Vagina (tissue), 2 donors: Measurements from ENCODE around the gene ACTL7A. TPM values are rescaled to one million over a fixed set of nuclear protein-coding genes. Genes with fewer than 3 reads are reported as not detected.
"Not testable (repeated sequence)": the region's sequence is repeated elsewhere in the genome, so short reads cannot be mapped to it uniquely, and the experiment has no call there.

Source experiments
- DNase-seq, 2 donors: peaks; one replicate each; pipeline ENCODE4 v3.0.0-alpha.2; 2017; ENCODE audit errors: extremely low spot score in 2 of 2
- H3K27ac ChIP-seq: fragments of 200-600 bp; sonication (generic); one replicate; pipeline ENCODE4 v1.5.1; 2019
- H3K27me3 ChIP-seq: fragments of 200-600 bp; sonication (generic); one replicate; pipeline ENCODE4 v1.5.1; 2019
- H3K36me3 ChIP-seq, 2 donors: fragments of 200-600 bp; sonication (generic); one replicate each; pipeline ENCODE4 v1.5.1; 2017 to 2019
- H3K4me1 ChIP-seq: fragments of 200-600 bp; sonication (generic); one replicate; pipeline ENCODE4 v1.5.1; 2019
- H3K4me3 ChIP-seq, 2 donors: fragments of 200-600 bp; sonication (generic); 1 replicate in 1 of 2; 2 replicates in 1 of 2; pipeline ENCODE4 v1.5.1; 2016 to 2019
- H3K9me3 ChIP-seq: fragments of 200-600 bp; sonication (generic); one replicate; pipeline ENCODE4 v1.5.1; 2019
- CTCF ChIP-seq, 3 experiments: fragments of 450-650 bp in 2 of 3; fragments of 200-600 bp in 1 of 3; sonication (generic) in 1 of 3; IDR thresholded peaks; one replicate each; pipeline ENCODE4 v1.5.1; 2017 to 2019; ENCODE audit warnings: antibody characterized with exemption in 3 of 3, mild to moderate bottlenecking in 2 of 3, moderate library complexity in 2 of 3
- POLR2A ChIP-seq, 2 donors: fragments of 450-650 bp; IDR thresholded peaks; one replicate each; pipeline ENCODE4 v1.6.1; 2017; ENCODE audit warnings: antibody characterized with exemption in 2 of 2, mild to moderate bottlenecking in 2 of 2, moderate library complexity in 2 of 2
- POLR2AphosphoS5 ChIP-seq, 2 donors: sonication (generic); formaldehyde crosslinking; IDR thresholded peaks; one replicate each; pipeline ENCODE4 v1.9.0; 2017; ENCODE audit warnings: antibody characterized with exemption in 2 of 2, mild to moderate bottlenecking in 2 of 2, low read depth in 1 of 2; ENCODE audit not compliant: insufficient read depth in 1 of 2
- intact Hi-C: fragments of 100-400 bp; cut with DNase I; formaldehyde crosslinking; loops from one replicate; pipeline ENCODE4 v1.15.1; 2023
- total RNA-seq: library from RNA; depleted of rRNA; stranded (reverse); fragments of >200 nt; gene quantifications from one replicate; pipeline ENCODE4 v1.2.3, GENCODE V29; 2016

Gene ACTL7A
- total RNA-seq, 1 donor from 2014 or later, result not detected

DNA sequence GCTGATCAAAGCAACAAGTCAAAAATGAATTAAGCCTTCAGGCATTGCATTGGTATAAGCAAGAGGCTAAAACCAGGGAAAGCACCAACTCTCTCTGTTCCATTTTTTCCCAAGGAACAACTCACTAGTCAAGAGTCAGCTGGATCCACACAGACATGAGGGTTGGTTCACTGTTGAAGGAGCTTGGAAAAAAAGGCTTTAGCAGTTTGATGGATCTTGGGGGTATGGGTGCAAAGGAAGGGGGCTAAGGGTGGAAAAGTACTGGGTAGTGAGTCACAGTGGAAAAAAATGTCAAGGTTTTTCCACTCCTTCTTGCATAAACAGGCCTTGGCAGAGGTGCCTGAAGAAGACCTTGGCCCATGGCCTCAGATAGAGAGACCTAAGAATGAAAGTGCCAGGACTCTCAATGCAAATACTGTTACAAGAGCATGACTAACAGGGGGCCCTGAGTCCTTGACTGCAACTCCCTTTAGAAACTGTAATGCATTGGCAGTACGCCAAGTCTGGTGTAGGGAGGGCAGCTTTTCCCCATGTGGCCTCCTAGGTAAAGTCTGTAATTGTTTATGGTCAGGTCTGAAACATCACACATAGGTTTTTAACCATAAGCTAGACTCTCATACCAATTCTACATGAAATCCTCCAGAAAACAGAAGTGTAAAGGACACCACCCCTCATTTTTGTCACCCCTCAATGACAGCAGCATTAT, 23.7 kb downstream of the ACTL7A start:
- H3K27me3 ChIP-seq, result no peaks in the 10 kb centered on the region
- no peak for DNase-seq
- peaks cover 0 to 44% of the 10 kb centered on the region in 2 donors for H3K36me3 ChIP-seq
- no peaks in the 10 kb centered on the region for H3K9me3 ChIP-seq
- H3K27ac ChIP-seq, result no peak overlapping the region
- no peak for TF ChIP-seq POLR2A (IDR thresholded peaks at IDR 0.05)
- no peak for TF ChIP-seq POLR2AphosphoS5 (IDR thresholded peaks at IDR 0.05; ENCODE audit: insufficient read depth in 1 of 2, low read depth in 1 of 2)
- no peak for TF ChIP-seq CTCF (IDR thresholded peaks at IDR 0.05)
- intact Hi-C loops, result no loop called here
- no peak overlapping the region for H3K4me3 ChIP-seq
- H3K4me1 ChIP-seq, result no peaks in the 10 kb centered on the region

GRCh38 chr9:108886594-108887271, 24.7 kb downstream of the ACTL7A start:
- H3K4me1 ChIP-seq, H3K27ac ChIP-seq, DNase-seq, H3K27me3 ChIP-seq, H3K4me3 ChIP-seq, intact Hi-C loops, H3K9me3 ChIP-seq: not testable (repeated sequence)
- peaks cover 0 to 44% of the 10 kb centered on the region in 2 donors for H3K36me3 ChIP-seq

DNA sequence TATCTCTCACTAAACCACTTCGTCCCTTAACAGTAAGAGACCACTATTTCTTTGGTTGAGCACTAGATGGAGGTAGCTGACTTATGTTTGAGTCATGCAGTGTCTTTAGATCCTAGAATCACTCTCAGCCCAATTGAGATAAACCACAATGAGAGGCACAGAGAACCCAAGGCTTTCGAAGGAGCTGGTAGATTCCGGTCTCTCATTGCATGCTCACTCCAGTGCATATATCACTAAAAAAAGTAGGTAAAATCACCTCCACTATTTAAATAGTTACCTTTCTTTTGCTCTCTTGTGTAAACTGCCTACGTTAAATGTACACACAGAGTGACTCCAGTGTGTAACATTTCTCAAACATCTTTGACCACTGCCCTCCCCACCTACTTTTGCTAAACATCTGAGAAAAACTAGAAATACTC, 27.6 kb downstream of the ACTL7A start:
- peaks cover 0 to 64% of the 10 kb centered on the region in 2 donors for H3K36me3 ChIP-seq
- intact Hi-C loops, result no loop called here

GRCh38 chr9:108894225-108894997, 32.3 kb downstream of the ACTL7A start:
- Histone ChIP-seq H3K27me3 (no peaks in the 10 kb centered on the region), H3K9me3 (no peaks in the 10 kb centered on the region), H3K4me3 (no peak overlapping the region), H3K27ac (no peak overlapping the region), H3K4me1 (no peaks in the 10 kb centered on the region), H3K36me3 (peaks cover 0 to 86% of the 10 kb centered on the region in 2 donors)
- no peak for DNase-seq
- no peak for TF ChIP-seq POLR2AphosphoS5 (IDR thresholded peaks at IDR 0.05; ENCODE audit: insufficient read depth in 1 of 2, low read depth in 1 of 2)
- TF ChIP-seq CTCF (IDR thresholded peaks at IDR 0.05), result no peak
- no peak for TF ChIP-seq POLR2A (IDR thresholded peaks at IDR 0.05)
- intact Hi-C loops, result no loop called here

More for the DNA sequence above, 27.6 kb downstream of the ACTL7A start:
- DNase-seq, result no peak
- TF ChIP-seq POLR2A (IDR thresholded peaks at IDR 0.05), result no peak
- TF ChIP-seq CTCF (IDR thresholded peaks at IDR 0.05), result no peak
- no peak for TF ChIP-seq POLR2AphosphoS5 (IDR thresholded peaks at IDR 0.05; ENCODE audit: insufficient read depth in 1 of 2, low read depth in 1 of 2)
- H3K4me3 ChIP-seq, result no peak overlapping the region
- H3K4me1 ChIP-seq, result no peaks in the 10 kb centered on the region
- no peak overlapping the region for H3K27ac ChIP-seq
- no peaks in the 10 kb centered on the region for H3K27me3 ChIP-seq
- no peaks in the 10 kb centered on the region for H3K9me3 ChIP-seq

- no peaks in the 10 kb centered on the region for H3K9me3 ChIP-seq
- no peak overlapping the region for H3K27ac ChIP-seq
- no peak for TF ChIP-seq CTCF (IDR thresholded peaks at IDR 0.05)
- no peak for TF ChIP-seq POLR2A (IDR thresholded peaks at IDR 0.05)
- no peak for TF ChIP-seq POLR2AphosphoS5 (IDR thresholded peaks at IDR 0.05; ENCODE audit: insufficient read depth in 1 of 2, low read depth in 1 of 2)
- no peak overlapping the region for H3K4me3 ChIP-seq
- intact Hi-C loops, result no loop called here
- peaks cover 0 to 74% of the 10 kb centered on the region in 2 donors for H3K36me3 ChIP-seq
- no peaks in the 10 kb centered on the region for H3K4me1 ChIP-seq
- H3K27me3 ChIP-seq, result no peaks in the 10 kb centered on the region
- no peak for DNase-seq
Measured at GRCh38 chr9:108897324-108898096, 35.4 kb downstream of the ACTL7A start.

DNA sequence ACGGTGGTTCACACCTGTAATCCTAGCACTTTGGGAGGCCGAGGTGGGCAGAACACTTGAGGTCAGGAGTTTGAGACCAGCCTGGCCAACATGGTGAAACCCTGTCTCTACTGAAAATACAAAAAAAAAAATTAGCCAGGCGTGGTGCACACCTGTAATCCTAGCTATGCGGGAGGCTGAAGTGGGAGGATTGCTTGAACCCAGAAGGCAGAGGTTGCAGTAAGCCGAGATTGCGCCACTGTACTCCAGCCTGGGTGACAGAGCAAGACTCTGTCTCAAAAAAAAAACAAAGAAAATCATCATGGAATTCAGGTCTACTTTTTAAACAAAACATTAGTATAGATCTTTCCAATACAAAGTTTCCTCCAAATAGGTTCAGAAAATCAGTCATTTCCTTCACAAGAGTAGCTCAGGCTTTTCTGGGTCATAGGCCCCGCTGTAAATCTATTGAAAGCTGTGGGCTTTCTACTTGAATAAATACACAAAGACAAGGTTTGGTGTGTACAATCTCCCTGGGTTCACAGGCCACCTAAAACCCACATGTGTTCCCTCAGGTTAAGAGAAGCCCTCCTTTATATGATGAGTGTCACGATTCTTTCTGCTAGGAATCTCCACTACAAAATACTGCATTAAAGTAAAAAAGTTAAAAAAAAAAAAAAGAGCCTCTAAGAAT, 37.1 kb downstream of the ACTL7A start:
- H3K27me3 ChIP-seq, DNase-seq, intact Hi-C loops, H3K4me1 ChIP-seq, H3K9me3 ChIP-seq, H3K27ac ChIP-seq, H3K4me3 ChIP-seq: not testable (repeated sequence)
- H3K36me3 ChIP-seq, result peaks cover 0 to 70% of the 10 kb centered on the region in 2 donors
